Breast epithelium (tissue), 3 donors: Measurements from ENCODE around the gene POTEC.
"Not testable (repeated sequence)": the region's sequence is repeated elsewhere in the genome, so short reads cannot be mapped to it uniquely, and the experiment has no call there.

Experiments
- CTCF ChIP-seq, 3 donors: fragments of 450-650 bp; IDR thresholded peaks; one replicate each; pipeline ENCODE4 v1.5.1; 2016 to 2017; ENCODE audit warnings: antibody characterized with exemption in 3 of 3, mild to moderate bottlenecking in 3 of 3, moderate library complexity in 3 of 3
- POLR2A ChIP-seq: fragments of 450-650 bp; IDR thresholded peaks from one replicate; pipeline ENCODE4 v1.6.1; 2016; ENCODE audit warnings: antibody characterized with exemption, mild to moderate bottlenecking, moderate library complexity
- POLR2AphosphoS5 ChIP-seq, 3 donors: sonication (generic); formaldehyde crosslinking; IDR thresholded peaks; one replicate each; pipeline ENCODE4 v1.6.1; 2017; ENCODE audit warnings: antibody characterized with exemption in 3 of 3

- TF ChIP-seq CTCF (IDR thresholded peaks at IDR 0.05); POLR2AphosphoS5 (IDR thresholded peaks at IDR 0.05); POLR2A: not testable (repeated sequence)
These were observed 70.0 kb downstream of the POTEC start for GRCh38 chr18:14473250-14474006.
